K562 (cell line): ENCODE measurements around the gene CD300H. TPM values are rescaled to one million over a fixed set of nuclear protein-coding genes. Genes with fewer than 3 reads are reported as not detected.

Source experiments
- ATAC-seq: fragments of 200-7000 bp; cut with Tn5 transposase; 3 replicates; pipeline ENCODE4 v1.9.1; 2020; ENCODE audit warnings: moderate library complexity
- BruUV-seq: library from RNA; stranded (reverse); fragments of 400-500 nt; replicated peaks from 2 replicates; lab custom pipeline; 2021; lab: Mats Ljungman, UMichigan
- CTCF ChIA-PET: fragments of 300-600 bp; formaldehyde crosslinking; extraction: SDS; loops from one replicate; lab custom pipeline; 2021; ENCODE audit warnings: low intra/inter-chr PET ratio; lab: Yijun Ruan, JAX
- POLR2A ChIA-PET: fragments of 300-600, 350-650 bp; sonication (Branson Sonifier 250); formaldehyde crosslinking; extraction: SDS; loops from one replicate; lab custom pipeline; 2021; ENCODE audit warnings: antibody characterized with exemption, inconsistent platforms; lab: Yijun Ruan, JAX
- DNase-seq, 4 experiments: peaks; one replicate each; pipeline versions ENCODE4 v3.0.0 to v3.0.0-alpha.2; 2011 to 2018; ENCODE audit warnings: low spot score in 3 of 4, mixed read lengths in 3 of 4; ENCODE audit errors: extremely low read depth in 1 of 4
- FAIRE-seq: peaks from 2 replicates; lab custom pipeline; 2011; peaks lifted over from hg19 to GRCh38; lab: Jason Lieb, UNC
- H2AFZ ChIP-seq: 2 replicates; pipeline ENCODE4 v1.6.0; 2011; ENCODE audit warnings: low read depth, low read length, control low read depth, inconsistent platforms
- H3K27ac ChIP-seq: fragments of 200-600 bp; 3 replicates; pipeline ENCODE4 v1.8.0; 2011; ENCODE audit warnings: low read depth, mild to moderate bottlenecking, control low read depth, inconsistent platforms, low read length, moderate library complexity, mixed read lengths; ENCODE audit errors: extremely low read depth
- H3K27me3 ChIP-seq, 2 experiments: fragments of 300-600 bp in 1 of 2; 2 replicates in 1 of 2; 3 replicates in 1 of 2; pipeline versions ENCODE4 v1.6.0 to v1.8.0; 2011; ENCODE audit warnings: inconsistent platforms in 2 of 2, low read length in 2 of 2, mild to moderate bottlenecking in 1 of 2, mixed read lengths in 1 of 2, moderate library complexity in 1 of 2; ENCODE audit not compliant: control insufficient read depth in 2 of 2, insufficient read depth in 2 of 2
- H3K36me3 ChIP-seq: fragments of 300-600 bp; 3 replicates; pipeline ENCODE4 v1.8.0; 2011; ENCODE audit warnings: mild to moderate bottlenecking, low read length, inconsistent platforms; ENCODE audit not compliant: control insufficient read depth, insufficient read depth
- H3K4me1 ChIP-seq, 2 experiments: fragments of 200-600 bp in 1 of 2; replicated peaks in 1 of 2; 2 replicates in 1 of 2; 3 replicates in 1 of 2; pipeline versions ENCODE4 v1.5.1 to v1.8.0; 2011; ENCODE audit warnings: inconsistent platforms in 2 of 2, low read length in 2 of 2, mild to moderate bottlenecking in 1 of 2, mixed read lengths in 1 of 2, moderate library complexity in 1 of 2; ENCODE audit not compliant: control insufficient read depth in 2 of 2, insufficient read depth in 2 of 2
- H3K4me2 ChIP-seq: 2 replicates; pipeline ENCODE4 v1.6.1; 2011; ENCODE audit warnings: low read length, control low read depth, inconsistent platforms, mixed read lengths; ENCODE audit not compliant: insufficient read depth
- H3K4me3 ChIP-seq: fragments of 200-600 bp; sonication (generic), shearing (Covaris generic); 2 replicates; pipeline ENCODE4 v1.5.1; 2016; ENCODE audit warnings: control low read depth, inconsistent platforms
- H3K79me2 ChIP-seq: fragments of 200-600 bp; 3 replicates; pipeline ENCODE4 v1.8.0; 2011; ENCODE audit warnings: low read length, inconsistent platforms; ENCODE audit not compliant: control insufficient read depth, insufficient read depth
- H3K9ac ChIP-seq, 2 experiments: 2 replicates each; pipeline versions ENCODE4 v1.6.0 to v1.6.1; 2011; ENCODE audit warnings: low read depth in 2 of 2, low read length in 2 of 2, control low read depth in 1 of 2, inconsistent platforms in 1 of 2, mild to moderate bottlenecking in 1 of 2, mixed read lengths in 1 of 2; ENCODE audit not compliant: insufficient read depth in 1 of 2
- H3K9me1 ChIP-seq: one replicate; pipeline ENCODE4 v1.6.0; 2011; ENCODE audit warnings: inconsistent platforms, mild to moderate bottlenecking, low read length, moderate library complexity; ENCODE audit not compliant: control insufficient read depth, insufficient read depth
- H3K9me3 ChIP-seq: replicated peaks from 2 replicates; pipeline ENCODE4 v1.5.1; 2011; ENCODE audit warnings: low read depth, low read length, inconsistent platforms; ENCODE audit not compliant: control insufficient read depth, insufficient read depth
- H4K20me1 ChIP-seq: replicated peaks from 2 replicates; pipeline ENCODE4 v1.6.1; 2011; ENCODE audit warnings: low read length, inconsistent platforms, mixed read lengths; ENCODE audit not compliant: control insufficient read depth, insufficient read depth
- ARNT ChIP-seq, 2 experiments: fragments of 450-650 bp; IDR thresholded peaks; 2 replicates each; pipeline ENCODE4 v1.6.1; 2016; ENCODE audit warnings: mild to moderate bottlenecking in 1 of 2
- BRD4 ChIP-seq: fragments of 200-600 bp; sonication (generic); IDR thresholded peaks from 2 replicates; pipeline ENCODE4 v1.6.1; 2017; ENCODE audit warnings: inconsistent platforms
- DPF2 ChIP-seq: fragments of 450-650 bp; IDR thresholded peaks from 2 replicates; pipeline ENCODE4 v1.6.1; 2016
- ELF1 ChIP-seq: fragments of 200-800 bp; sonication (Bioruptor generic); IDR thresholded peaks from 2 replicates; pipeline ENCODE4 v1.6.1; 2016; ENCODE audit warnings: missing genetic modification characterization, missing compliant biosample characterization
- ILK ChIP-seq: fragments of 450-650 bp; IDR thresholded peaks from 2 replicates; pipeline ENCODE4 v1.6.1; 2016; ENCODE audit warnings: missing genetic modification characterization, low read depth, mild to moderate bottlenecking, missing compliant biosample characterization, moderate library complexity, borderline replicate concordance
- PRPF4 ChIP-seq: fragments of 200-400 bp; formaldehyde crosslinking; IDR thresholded peaks from one replicate; pipeline ENCODE4 v1.6.1; 2017; ENCODE audit warnings: low read length, low read depth, mild to moderate bottlenecking; ENCODE audit not compliant: insufficient read depth, poor library complexity, severe bottlenecking
- SIX5 ChIP-seq, 2 experiments: IDR thresholded peaks; 2 replicates each; pipeline ENCODE4 v1.6.1; 2011; ENCODE audit warnings: low read length in 2 of 2, borderline replicate concordance in 1 of 2, low read depth in 1 of 2, mild to moderate bottlenecking in 1 of 2, moderate library complexity in 1 of 2; ENCODE audit not compliant: insufficient read depth in 1 of 2
- ZBTB1 ChIP-seq: sonication (generic); formaldehyde crosslinking; IDR thresholded peaks from 2 replicates; pipeline ENCODE4 v1.8.1; 2023; ENCODE audit warnings: missing genetic modification reagents, low read depth, mild to moderate bottlenecking, borderline replicate concordance
- ZBTB8A ChIP-seq: fragments of 450-650 bp; IDR thresholded peaks from 2 replicates; pipeline ENCODE4 v1.6.1; 2018; ENCODE audit warnings: mild to moderate bottlenecking, moderate library complexity; ENCODE audit not compliant: partially characterized antibody
- ZC3H11A ChIP-seq: IDR thresholded peaks from 2 replicates; pipeline ENCODE4 v1.6.1; 2012; ENCODE audit warnings: low read depth, low read length, improper control_type of control experiment
- ZMIZ1 ChIP-seq, 2 experiments: fragments of 150-350 bp in 1 of 2; IDR thresholded peaks; 2 replicates each; pipeline ENCODE4 v1.6.1; 2012 to 2016; ENCODE audit warnings: low read depth in 2 of 2, low read length in 2 of 2, mild to moderate bottlenecking in 1 of 2, moderate library complexity in 1 of 2
- ZNF253 ChIP-seq: fragments of 250-450 bp; sonication (Bioruptor Pico); conservative IDR thresholded peaks from 2 replicates; pipeline ENCODE4 v1.6.1; 2021; ENCODE audit warnings: mild to moderate bottlenecking
- ZNF384 ChIP-seq: IDR thresholded peaks from 2 replicates; pipeline ENCODE4 v1.6.1; 2012; ENCODE audit warnings: low read depth, low read length, improper control_type of control experiment
- ZSCAN32 ChIP-seq: fragments of 450-650 bp; formaldehyde crosslinking; IDR thresholded peaks from 2 replicates; pipeline ENCODE4 v1.4.0; 2020; ENCODE audit warnings: mild to moderate bottlenecking, moderate library complexity
- WGBS: fragments of 100-300 bp; shearing (Covaris generic); methylation state at CpG from one replicate; pipeline ENCODE4 v1.1.6; 2016; ENCODE audit warnings: low coverage, mixed read lengths; ENCODE audit not compliant: insufficient coverage; ENCODE audit errors: missing lambda C conversion rate; 5-methylcytosine and 5-hydroxymethylcytosine counted together
- in situ Hi-C: fragments of 300-500 bp; cut with MboI; formaldehyde crosslinking; loops from 4 replicates; pipeline ENCODE4 v1.15.0; 2018; ENCODE audit warnings: inconsistent platforms, mixed read lengths
- intact Hi-C: fragments of 100-400 bp; cut with micrococcal nuclease; formaldehyde crosslinking; loops from 2 replicates; pipeline ENCODE4 v1.14.2; 2022
- polyA plus RNA-seq, 8 experiments: library from polyadenylated mRNA; depleted of rRNA in 4 of 8; stranded (reverse) in 5 of 8; unstranded in 3 of 8; fragments of >200 nt; fragmentation: Nextera tagmentation in 2 of 8; fragmentation: Illumina TruSeq in 1 of 8; extraction: Ambion mirVana in 2 of 8; extraction: Trizol in 1 of 8; gene quantifications; 2 replicates each; pipeline versions ENCODE4 v1.2.1 to v1.2.3, GENCODE V29; 2011 to 2014; ENCODE audit warnings: inconsistent platforms in 1 of 8, missing spikeins in 1 of 8
- total RNA-seq, 7 experiments: library from RNA; depleted of rRNA in 6 of 7; stranded (reverse); fragments of >200 nt in 6 of 7; fragmentation: Illumina TruSeq in 2 of 7; extraction: Trizol in 2 of 7; gene quantifications; 2 replicates each; pipeline versions ENCODE4 v1.2.1 to v1.2.3, GENCODE V29; 2011 to 2021; ENCODE audit warnings: low replicate concordance in 1 of 7
- TF ChIP-seq, protein P1 (sequence below): fragments of 450-650 bp; IDR thresholded peaks from 2 replicates; pipeline ENCODE4 v1.6.1; 2016; ENCODE audit warnings: low read depth, mild to moderate bottlenecking, moderate library complexity
- TF ChIP-seq, protein P2 (sequence below): fragments of 450-650 bp; IDR thresholded peaks from 2 replicates; pipeline ENCODE4 v1.6.1; 2016; ENCODE audit warnings: missing biosample characterization, missing genetic modification characterization

The CD300H gene
- total and polyA plus RNA-seq, 9 of the 15 experiments (the other 6 are each of a cell fraction or from before 2014, with no cell fraction given): not detected

DNA sequence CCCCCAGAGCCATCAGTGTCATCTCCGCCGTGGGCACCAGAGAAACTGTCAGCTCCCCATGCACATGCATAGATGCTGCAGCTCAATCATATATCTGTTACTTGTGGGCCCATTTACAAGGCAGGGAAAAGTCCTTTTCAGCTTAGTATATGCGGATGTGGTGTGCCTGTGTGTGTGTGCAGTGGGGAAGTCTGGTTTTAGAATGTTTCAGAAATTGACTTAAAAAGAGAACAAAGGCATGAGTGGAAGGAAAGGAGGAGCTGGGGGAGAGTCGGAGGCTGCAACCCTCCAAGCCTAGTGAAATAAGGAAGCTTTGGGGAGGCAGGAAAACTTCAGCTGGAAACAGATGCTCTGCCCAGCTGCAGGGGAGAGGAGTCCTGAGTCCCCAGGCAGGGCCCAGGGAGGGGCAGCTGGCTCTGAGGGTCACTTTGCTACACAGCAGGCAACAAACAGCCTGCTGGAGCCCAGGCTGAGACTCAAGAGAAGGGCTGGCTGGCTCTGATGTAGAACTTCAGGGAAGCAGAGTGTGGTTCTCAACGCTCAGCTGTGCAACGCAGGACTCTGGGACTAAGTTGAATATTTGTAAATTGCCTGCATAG lies 35.8 kb upstream of the CD300H start:
- Histone ChIP-seq H3K27me3 (peaks cover 3 to 56% of the 10 kb centered on the region in 2 experiments; a peak in 3 of 5 replicates), H3K9ac (no peak overlapping the region), H3K4me3 (no peak overlapping the region), H3K27ac (no peak overlapping the region), H3K36me3 (no peaks in the 10 kb centered on the region), H3K4me2 (no peak overlapping the region), H3K9me3 (no peaks in the 10 kb centered on the region), H2AFZ (no peak overlapping the region), H3K9me1 (no peaks in the 10 kb centered on the region), H3K79me2 (no peaks in the 10 kb centered on the region), H3K4me1 (no peaks in the 10 kb centered on the region), H4K20me1 (no peaks in the 10 kb centered on the region)
- WGBS: 1% methylated on average over 6 of the region's 6 CpGs
- DNase-seq: no peak
- ChIA-PET CTCF (interaction anchor here (2.4 kb wide), 1 partner anchor 224 kb away, joined by 12 read pairs; no protein-coding TSS in a partner anchor), POLR2A (interaction anchor here (0.7 to 0.9 kb wide), 3 partner anchors 12 to 23 kb away, joined by 3 read pairs; no protein-coding TSS in a partner anchor)
- in situ Hi-C loops: no loop called here
- BruUV-seq: no TSS peak
- no peak for ATAC-seq
- TF ChIP-seq PRPF4 (no peak), ZNF253 (no peak), ZBTB1 (CRISPR knock-in tag) (no peak), ZSCAN32 (no peak), DPF2 (no peak), BRD4 (no peak), ZC3H11A (no peak), ELF1 (no peak), ILK (tag) (no peak), ARNT (IDR thresholded peaks at IDR 0.05) (no peak), ZBTB8A (no peak), SIX5 (IDR thresholded peaks at IDR 0.05; ENCODE audit: borderline replicate concordance in 1 of 2, insufficient read depth in 1 of 2, low read depth in 1 of 2, low read length in 2 of 2) (no peak), ZMIZ1 (IDR thresholded peaks at IDR 0.05; ENCODE audit: low read depth in 2 of 2, low read length in 2 of 2) (no peak), ZNF384 (no peak)
- TF ChIP-seq, protein P1, sequence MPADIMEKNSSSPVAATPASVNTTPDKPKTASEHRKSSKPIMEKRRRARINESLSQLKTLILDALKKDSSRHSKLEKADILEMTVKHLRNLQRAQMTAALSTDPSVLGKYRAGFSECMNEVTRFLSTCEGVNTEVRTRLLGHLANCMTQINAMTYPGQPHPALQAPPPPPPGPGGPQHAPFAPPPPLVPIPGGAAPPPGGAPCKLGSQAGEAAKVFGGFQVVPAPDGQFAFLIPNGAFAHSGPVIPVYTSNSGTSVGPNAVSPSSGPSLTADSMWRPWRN: no peak
- TF ChIP-seq, protein P2, sequence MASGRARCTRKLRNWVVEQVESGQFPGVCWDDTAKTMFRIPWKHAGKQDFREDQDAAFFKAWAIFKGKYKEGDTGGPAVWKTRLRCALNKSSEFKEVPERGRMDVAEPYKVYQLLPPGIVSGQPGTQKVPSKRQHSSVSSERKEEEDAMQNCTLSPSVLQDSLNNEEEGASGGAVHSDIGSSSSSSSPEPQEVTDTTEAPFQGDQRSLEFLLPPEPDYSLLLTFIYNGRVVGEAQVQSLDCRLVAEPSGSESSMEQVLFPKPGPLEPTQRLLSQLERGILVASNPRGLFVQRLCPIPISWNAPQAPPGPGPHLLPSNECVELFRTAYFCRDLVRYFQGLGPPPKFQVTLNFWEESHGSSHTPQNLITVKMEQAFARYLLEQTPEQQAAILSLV: no peak
- intact Hi-C loops: loop anchor here (2.0 to 5.0 kb wide), 2 partner anchors 224 to 301 kb away; no protein-coding TSS in a partner anchor
- FAIRE-seq: no peak
